Measurements from ENCODE around the gene ZC3H7B. TPM values are rescaled to one million over a fixed set of nuclear protein-coding genes. Genes with fewer than 3 reads are reported as not detected.

Gene ZC3H7B
- total RNA-seq, 1 experiment from 2014 or later = 53.4 TPM

GRCh38 chr22:41367680-41368542, 66.6 kb downstream of the ZC3H7B start:
- no peaks in the 10 kb centered on the region for H3K9me3 Mint-ChIP-seq (ENCODE audit: unreplicated experiment)
- no peaks in the 10 kb centered on the region for H3K36me3 Mint-ChIP-seq (ENCODE audit: insufficient read depth, unreplicated experiment)
- intact Hi-C loops (cut with micrococcal nuclease) = no loop called here
- CTCF ChIA-PET = interaction anchor here (0.6 to 2.2 kb wide), 6 partner anchors 9 to 1069 kb away, joined by 3 to 10 read pairs (median 4); no protein-coding TSS in a partner anchor
- POLR2A ChIA-PET = interaction anchor here (0.9 to 4.6 kb wide), 7 partner anchors 8 to 88 kb away, joined by 3 to 46 read pairs (median 6); partner anchors contain the start of genes RANGAP1, TEF and ZC3H7B
- TF ChIP-seq CTCF (IDR thresholded peaks at IDR 0.05; ENCODE audit: unreplicated experiment) = no peak
- H3K4me3 Mint-ChIP-seq (ENCODE audit: unreplicated experiment) = peak overlapping the region; percentile 47
- no peaks in the 10 kb centered on the region for H3K27me3 Mint-ChIP-seq (ENCODE audit: insufficient read depth, unreplicated experiment)
- BruUV-seq (replicated peaks) = no TSS peak
- H3K4me1 Mint-ChIP-seq (ENCODE audit: insufficient read depth, unreplicated experiment) = peaks cover 9% of the 10 kb centered on the region
- no peak overlapping the region for H3K27ac Mint-ChIP-seq (ENCODE audit: low read depth, unreplicated experiment)
- DNase-seq (ENCODE audit: unreplicated experiment) = no peak

- Mint-ChIP-seq H3K9me3 (ENCODE audit: unreplicated experiment) (no peaks in the 10 kb centered on the region), H3K36me3 (ENCODE audit: insufficient read depth, unreplicated experiment) (no peaks in the 10 kb centered on the region), H3K27ac (ENCODE audit: low read depth, unreplicated experiment) (no peak overlapping the region), H3K4me1 (ENCODE audit: insufficient read depth, unreplicated experiment) (peaks cover 9% of the 10 kb centered on the region), H3K4me3 (ENCODE audit: unreplicated experiment) (no peak overlapping the region), H3K27me3 (ENCODE audit: insufficient read depth, unreplicated experiment) (no peaks in the 10 kb centered on the region)
- intact Hi-C loops (cut with micrococcal nuclease) = no loop called here
- BruUV-seq (replicated peaks) = no TSS peak
- no peak for DNase-seq (ENCODE audit: unreplicated experiment)
- CTCF ChIA-PET = interaction anchor here (0.6 to 0.7 kb wide), 2 partner anchors 45 to 1068 kb away, joined by 3 read pairs; no protein-coding TSS in a partner anchor
- no peak for TF ChIP-seq CTCF (IDR thresholded peaks at IDR 0.05; ENCODE audit: unreplicated experiment)
- POLR2A ChIA-PET = interaction anchor here (3.4 to 4.6 kb wide), 2 partner anchors 12 to 82 kb away, joined by 31 to 46 read pairs; partner anchors contain the start of genes RANGAP1 and TEF
These were observed 67.5 kb downstream of the ZC3H7B start for GRCh38 chr22:41368543-41369423.

GRCh38 chr22:41369424-41369745, 68.1 kb downstream of the ZC3H7B start:
- DNase-seq (ENCODE audit: unreplicated experiment) = no peak
- ChIA-PET CTCF (no interaction called here), POLR2A (interaction anchor here (4.6 kb wide), 1 partner anchor 83 kb away, joined by 31 read pairs; the partner anchor contains the start of gene RANGAP1)
- H3K36me3 Mint-ChIP-seq (ENCODE audit: insufficient read depth, unreplicated experiment) = no peaks in the 10 kb centered on the region
- H3K4me1 Mint-ChIP-seq (ENCODE audit: insufficient read depth, unreplicated experiment) = peaks cover 9% of the 10 kb centered on the region
- intact Hi-C loops (cut with micrococcal nuclease) = no loop called here
- no peak overlapping the region for H3K4me3 Mint-ChIP-seq (ENCODE audit: unreplicated experiment)
- H3K27ac Mint-ChIP-seq (ENCODE audit: low read depth, unreplicated experiment) = no peak overlapping the region
- no TSS peak for BruUV-seq (replicated peaks)
- no peaks in the 10 kb centered on the region for H3K9me3 Mint-ChIP-seq (ENCODE audit: unreplicated experiment)
- no peak for TF ChIP-seq CTCF (IDR thresholded peaks at IDR 0.05; ENCODE audit: unreplicated experiment)
- H3K27me3 Mint-ChIP-seq (ENCODE audit: insufficient read depth, unreplicated experiment) = no peaks in the 10 kb centered on the region

- POLR2A ChIA-PET = no interaction called here
- Mint-ChIP-seq H3K9me3 (ENCODE audit: unreplicated experiment) (no peaks in the 10 kb centered on the region), H3K27ac (ENCODE audit: low read depth, unreplicated experiment) (no peak overlapping the region), H3K27me3 (ENCODE audit: insufficient read depth, unreplicated experiment) (no peaks in the 10 kb centered on the region), H3K4me1 (ENCODE audit: insufficient read depth, unreplicated experiment) (peaks cover 9% of the 10 kb centered on the region), H3K36me3 (ENCODE audit: insufficient read depth, unreplicated experiment) (no peaks in the 10 kb centered on the region), H3K4me3 (ENCODE audit: unreplicated experiment) (no peak overlapping the region)
- CTCF ChIA-PET = no interaction called here
- DNase-seq (ENCODE audit: unreplicated experiment) = no peak
- intact Hi-C loops (cut with micrococcal nuclease) = no loop called here
- no TSS peak for BruUV-seq (replicated peaks)
- no peak for TF ChIP-seq CTCF (IDR thresholded peaks at IDR 0.05; ENCODE audit: unreplicated experiment)
These were observed 68.5 kb downstream of the ZC3H7B start for GRCh38 chr22:41369837-41370236.

All from MCF 10A (cell line).